Erythroblast (primary cell): ENCODE data around the gene PLA2R1.

Source experiments
- GATA1 ChIP-seq: IDR thresholded peaks from 2 replicates; pipeline ENCODE4 v1.6.1; 2011; ENCODE audit warnings: low read depth, mild to moderate bottlenecking, control low read depth, low read length, moderate library complexity
- POLR2A ChIP-seq: IDR thresholded peaks from 2 replicates; pipeline ENCODE4 v1.6.1; 2011; ENCODE audit warnings: mild to moderate bottlenecking, low read length

GRCh38 chr2:159891267-159891588 is 171.2 kb downstream of the PLA2R1 start:
- TF ChIP-seq POLR2A (no peak), GATA1 (no peak)
